Sigmoid colon (tissue), 7 donors: ENCODE results near the gene STXBP2. TPM values are rescaled to one million over a fixed set of nuclear protein-coding genes. Genes with fewer than 3 reads are reported as not detected.

Experiments
- DNase-seq: peaks from one replicate; pipeline ENCODE4 v3.0.0-alpha.2; 2019
- H3K27ac ChIP-seq, 4 donors: fragments of 200-600 bp; sonication (generic); one replicate each; pipeline ENCODE4 v1.5.1; 2016 to 2019; ENCODE audit warnings: mild to moderate bottlenecking in 1 of 4
- H3K27me3 ChIP-seq, 3 donors: fragments of 200-600 bp; sonication (generic); one replicate each; pipeline ENCODE4 v1.5.1; 2019; ENCODE audit warnings: mild to moderate bottlenecking in 1 of 3
- H3K36me3 ChIP-seq, 4 donors: fragments of 200-600 bp; sonication (generic); one replicate each; pipeline ENCODE4 v1.5.1; 2016 to 2019
- H3K4me1 ChIP-seq, 4 donors: fragments of 200-600 bp; sonication (generic); one replicate each; pipeline ENCODE4 v1.5.1; 2017 to 2019
- H3K4me3 ChIP-seq, 4 donors: fragments of 200-600 bp; sonication (generic); one replicate each; pipeline ENCODE4 v1.5.1; 2017 to 2019; ENCODE audit warnings: mild to moderate bottlenecking in 2 of 4, moderate library complexity in 1 of 4
- H3K9me3 ChIP-seq, 4 donors: fragments of 200-600 bp in 3 of 4; sonication (generic) in 3 of 4; one replicate each; pipeline versions ENCODE4 v1.5.1 to v1.6.1; 2013 to 2019
- CTCF ChIP-seq, 4 experiments: fragments of 450-650 bp in 3 of 4; fragments of 200-600 bp in 1 of 4; IDR thresholded peaks; one replicate each; pipeline ENCODE4 v1.5.1; 2016 to 2019; ENCODE audit warnings: antibody characterized with exemption in 4 of 4, mild to moderate bottlenecking in 3 of 4, moderate library complexity in 2 of 4
- EP300 ChIP-seq, 4 donors: sonication (generic); formaldehyde crosslinking; IDR thresholded peaks; one replicate each; pipeline ENCODE4 v1.6.1; 2017; ENCODE audit warnings: antibody characterized with exemption in 4 of 4
- POLR2A ChIP-seq, 2 donors: fragments of 450-650 bp; IDR thresholded peaks; one replicate each; pipeline ENCODE4 v1.6.1; 2016; ENCODE audit warnings: antibody characterized with exemption in 2 of 2, mild to moderate bottlenecking in 2 of 2, moderate library complexity in 2 of 2
- POLR2AphosphoS5 ChIP-seq, 4 donors: sonication (generic); formaldehyde crosslinking; IDR thresholded peaks; one replicate each; pipeline ENCODE4 v1.6.1; 2017; ENCODE audit warnings: antibody characterized with exemption in 4 of 4
- WGBS, 2 donors: extraction: QIAGEN DNeasy Blood & Tissue Kit; methylation state at CpG; one replicate each; pipeline ENCODE4 v1.1.7; 2013; 5-methylcytosine and 5-hydroxymethylcytosine counted together
- intact Hi-C: fragments of 100-400 bp; cut with DNase I; formaldehyde crosslinking; loops from one replicate; pipeline ENCODE4 v1.15.1; 2023
- polyA plus RNA-seq, 3 donors: library from polyadenylated mRNA; stranded (reverse); fragments of 200-250 nt; gene quantifications; one replicate each; pipeline ENCODE4 v1.2.3, GENCODE V29; 2013
- total RNA-seq, 4 donors: library from RNA; depleted of rRNA; stranded (reverse); fragments of >200 nt; gene quantifications; one replicate each; pipeline ENCODE4 v1.1.0, GENCODE V29; 2016
- donor health status: healthy with polysubstance abuse.
- donor health status: Bipolar disorder and iron deficiency.
- donor health status: healthy.

STXBP2 gene
- total and polyA plus RNA-seq, 7 donors, result 5.9 to 163 (median 9.3) TPM

DNA sequence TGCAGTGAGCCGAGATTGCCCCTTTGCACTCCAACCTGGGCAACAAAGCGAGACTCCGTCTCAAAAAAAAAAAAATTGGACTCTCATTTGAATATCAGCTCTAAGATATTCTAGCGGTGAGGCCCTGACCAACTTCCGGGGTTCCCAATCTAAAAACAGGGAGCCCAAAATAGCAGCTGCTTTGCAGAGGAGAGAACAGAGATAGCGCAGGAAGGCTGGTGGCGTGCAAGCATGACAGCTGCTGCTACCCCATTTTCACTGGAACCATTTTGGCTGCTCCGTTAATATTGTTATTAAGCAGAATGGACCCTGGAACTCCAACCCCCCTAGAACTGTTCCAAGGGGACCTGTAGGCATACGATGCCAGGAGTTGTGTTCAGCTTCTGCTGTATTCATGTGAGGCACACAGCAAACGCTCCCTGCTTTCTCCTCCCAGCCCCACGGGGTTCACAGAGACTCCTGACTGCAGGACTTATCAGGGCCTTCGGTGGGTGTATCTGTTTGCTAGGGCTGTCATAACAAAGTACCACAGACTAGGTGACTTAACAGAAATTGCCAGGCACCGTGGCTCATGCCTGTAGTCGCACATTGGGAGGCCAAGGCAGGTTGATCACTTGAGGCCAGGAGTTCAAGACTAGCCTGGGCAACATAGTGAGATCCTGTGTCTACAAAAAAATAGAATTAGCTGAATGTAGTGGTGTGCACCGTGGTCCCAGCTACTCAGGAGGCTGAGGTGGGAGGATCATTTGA is 11.5 kb downstream of the STXBP2 start:
- DNase-seq, result no peak
- TF ChIP-seq EP300 (IDR thresholded peaks at IDR 0.05), result no peak
- TF ChIP-seq CTCF (IDR thresholded peaks at IDR 0.05), result no peak
- TF ChIP-seq POLR2AphosphoS5 (IDR thresholded peaks at IDR 0.05), result no peak
- TF ChIP-seq POLR2A (IDR thresholded peaks at IDR 0.05), result no peak
- Histone ChIP-seq H3K9me3 (no peaks in the 10 kb centered on the region), H3K27ac (no peak overlapping the region), H3K4me1 (peaks cover 0 to 8% (median 4%) of the 10 kb centered on the region in 4 donors), H3K4me3 (no peak overlapping the region), H3K36me3 (no peaks in the 10 kb centered on the region), H3K27me3 (peaks cover 0 to 34% (median 10%) of the 10 kb centered on the region in 3 donors)
- 87 to 90% methylated on average over 15 of the region's 15 CpGs for WGBS, 2 donors
- intact Hi-C loops, result no loop called here

DNA sequence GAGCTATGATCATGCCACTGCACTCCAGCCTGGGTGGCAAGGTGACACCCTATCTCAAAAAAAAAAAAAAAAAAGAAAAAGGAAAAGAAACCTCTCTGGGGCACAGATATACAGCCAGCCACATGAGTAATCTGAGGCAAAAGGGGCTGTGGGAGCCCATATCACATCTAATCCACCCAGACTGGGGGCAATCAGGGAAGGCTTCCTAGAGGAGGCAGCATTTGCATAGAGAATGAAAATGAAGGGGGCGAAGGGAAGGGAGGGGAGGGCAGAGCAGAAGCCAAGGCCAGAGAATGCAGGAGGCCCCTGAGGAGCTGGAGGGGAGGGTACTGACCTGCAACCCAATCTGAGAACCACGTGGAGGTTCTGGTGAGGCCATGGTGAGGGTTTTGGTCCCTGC is 13.2 kb downstream of the STXBP2 start:
- H3K4me1 ChIP-seq, result peaks cover 0 to 8% (median 4%) of the 10 kb centered on the region in 4 donors
- no peaks in the 10 kb centered on the region for H3K9me3 ChIP-seq
- DNase-seq, result no peak
- WGBS, 2 donors, result 46 to 57% methylated on average over 2 of the region's 2 CpGs
- TF ChIP-seq POLR2A (IDR thresholded peaks at IDR 0.05), result no peak
- intact Hi-C loops, result no loop called here
- no peak overlapping the region for H3K27ac ChIP-seq
- H3K27me3 ChIP-seq, result peaks cover 0 to 28% (median 4%) of the 10 kb centered on the region in 3 donors
- H3K4me3 ChIP-seq, result no peak overlapping the region
- H3K36me3 ChIP-seq, result no peaks in the 10 kb centered on the region

DNA sequence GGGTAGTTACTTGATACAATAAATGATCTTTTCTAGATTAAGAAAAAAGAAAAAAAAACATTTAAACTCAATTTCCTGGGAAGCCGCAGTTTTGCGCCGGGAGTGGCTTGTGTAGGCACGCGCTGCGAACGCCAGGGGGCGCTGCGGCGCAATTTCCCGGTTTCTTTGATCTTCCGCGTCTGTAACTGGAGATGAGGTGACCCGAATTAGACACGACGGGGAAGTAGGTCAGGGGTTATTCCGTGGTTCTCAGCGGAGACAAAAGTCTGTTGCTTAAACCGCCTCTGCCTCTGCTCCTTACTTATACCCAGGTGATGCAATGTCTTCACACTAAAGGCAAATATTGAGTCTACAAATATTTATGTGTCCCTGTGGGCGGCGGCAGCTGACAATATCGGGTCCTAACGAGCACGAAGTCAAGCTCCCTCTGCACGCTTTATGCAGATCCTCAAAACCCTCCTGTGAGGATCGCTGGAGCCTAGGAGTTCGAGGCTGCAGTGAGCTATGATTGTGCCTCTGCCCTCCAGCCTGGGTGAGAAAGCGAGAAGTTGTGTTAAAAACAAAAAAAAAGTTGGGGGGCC is 15.2 kb downstream of the STXBP2 start:
- intact Hi-C loops, result loop anchor here (1.0 to 2.0 kb wide), 2 partner anchors 28 to 149 kb away; partner anchors contain the start of gene TRAPPC5
- H3K27me3 ChIP-seq, result peaks cover 0 to 12% (median 0%) of the 10 kb centered on the region in 3 donors
- H3K27ac ChIP-seq, result peak overlapping the region in 1 of 4 donors; percentile 35
- peak overlapping the region in 2 of 4 donors; percentile 28 to 30 for H3K4me3 ChIP-seq
- no peaks in the 10 kb centered on the region for H3K9me3 ChIP-seq
- H3K4me1 ChIP-seq, result peaks cover 0 to 8% (median 4%) of the 10 kb centered on the region in 4 donors
- no peaks in the 10 kb centered on the region for H3K36me3 ChIP-seq
- no peak for TF ChIP-seq EP300 (IDR thresholded peaks at IDR 0.05)
- TF ChIP-seq POLR2AphosphoS5 (IDR thresholded peaks at IDR 0.05), result peak in 1 of 4 donors; percentile 46
- peak; percentile 88 to 96 (median 92) for TF ChIP-seq CTCF (IDR thresholded peaks at IDR 0.05)
- no peak for TF ChIP-seq POLR2A (IDR thresholded peaks at IDR 0.05)
- peak; percentile 90 for DNase-seq
- 4 to 5% methylated on average over 28 of the region's 28 CpGs for WGBS, 2 donors

GRCh38 chr19:7654401-7654800 is 17.5 kb downstream of the STXBP2 start:
- TF ChIP-seq CTCF (IDR thresholded peaks at IDR 0.05) (no peak), EP300 (IDR thresholded peaks at IDR 0.05) (no peak), POLR2AphosphoS5 (IDR thresholded peaks at IDR 0.05) (no peak), POLR2A (IDR thresholded peaks at IDR 0.05) (no peak)
- Histone ChIP-seq H3K27ac (no peak overlapping the region), H3K36me3 (no peaks in the 10 kb centered on the region), H3K27me3 (peaks cover 0 to 10% (median 0%) of the 10 kb centered on the region in 3 donors), H3K4me3 (no peak overlapping the region), H3K9me3 (no peaks in the 10 kb centered on the region), H3K4me1 (peaks cover 0 to 8% (median 4%) of the 10 kb centered on the region in 4 donors)
- no peak for DNase-seq
- whole genome bisulfite sequencing, 2 donors, result 75 to 81% methylated on average over 8 of the region's 8 CpGs
- intact Hi-C loops, result no loop called here

DNA sequence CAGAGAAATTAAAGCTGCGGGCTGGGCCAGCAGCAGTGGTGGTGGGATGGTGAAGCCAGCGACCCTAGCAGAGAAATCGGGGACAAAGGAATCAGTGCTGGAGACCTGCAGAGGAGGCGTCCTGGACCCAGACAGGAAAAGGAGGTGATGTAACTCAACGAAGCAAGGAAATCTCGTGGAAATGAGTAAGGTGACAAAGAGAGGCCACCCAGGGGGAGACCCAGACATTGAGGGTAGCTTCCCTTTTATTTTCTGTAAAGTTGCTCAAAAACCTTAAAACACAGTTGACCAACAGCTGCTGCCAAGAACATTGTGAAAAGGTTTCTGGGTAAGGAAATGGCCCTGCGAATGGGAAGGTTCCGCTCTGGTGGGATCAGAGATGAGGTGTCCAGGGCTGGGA is 18.7 kb downstream of the STXBP2 start:
- Histone ChIP-seq H3K4me3 (no peak overlapping the region), H3K9me3 (no peaks in the 10 kb centered on the region), H3K36me3 (no peaks in the 10 kb centered on the region), H3K27me3 (peaks cover 0 to 4% (median 0%) of the 10 kb centered on the region in 3 donors), H3K4me1 (peaks cover 0 to 8% (median 4%) of the 10 kb centered on the region in 4 donors), H3K27ac (no peak overlapping the region)
- no peak for DNase-seq
- intact Hi-C loops, result no loop called here
- TF ChIP-seq POLR2AphosphoS5 (IDR thresholded peaks at IDR 0.05), result no peak
- no peak for TF ChIP-seq EP300 (IDR thresholded peaks at IDR 0.05)
- TF ChIP-seq POLR2A (IDR thresholded peaks at IDR 0.05), result no peak
- no peak for TF ChIP-seq CTCF (IDR thresholded peaks at IDR 0.05)
- WGBS, 2 donors, result 70 to 73% methylated on average over 8 of the region's 8 CpGs
